ENCODE results near the gene GRIK1. TPM values are rescaled to one million over a fixed set of nuclear protein-coding genes. Genes with fewer than 3 reads are reported as not detected.

GRIK1 gene
- total RNA-seq, 1 donor from 2014 or later, result 0.39 TPM

DNA sequence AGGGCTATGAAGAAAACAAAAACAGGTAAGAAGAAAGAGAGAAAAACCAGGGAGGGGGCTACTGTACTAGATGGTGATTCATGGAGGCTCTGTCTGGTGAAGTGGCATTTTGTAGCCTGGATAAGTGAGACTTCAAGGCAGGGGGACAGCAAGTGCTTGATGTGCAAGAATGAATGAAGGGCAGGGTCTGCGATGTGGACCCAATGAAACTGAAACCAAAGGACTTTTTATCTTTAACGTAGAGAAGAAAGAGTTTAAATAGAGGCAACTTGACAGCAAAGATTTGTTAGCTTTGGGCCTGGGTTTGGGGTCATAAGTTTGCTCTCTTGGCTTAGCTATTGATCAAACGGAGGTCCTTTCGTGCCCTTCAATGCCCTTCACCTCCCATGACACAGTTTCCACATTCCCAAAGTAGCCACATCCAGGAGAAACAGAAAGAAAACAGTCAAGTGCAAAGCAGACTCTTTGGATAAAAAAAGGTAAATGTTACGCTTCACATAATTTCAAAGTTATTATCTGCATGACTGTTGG is 291.0 kb downstream of the GRIK1 start:
- DNase-seq, result no peak
- no peak for TF ChIP-seq CTCF (IDR thresholded peaks at IDR 0.05; ENCODE audit: partially characterized antibody, unreplicated experiment)
- peaks cover 37% of the 10 kb centered on the region for H3K4me1 Mint-ChIP-seq (ENCODE audit: low read depth, unreplicated experiment)
- H3K4me3 Mint-ChIP-seq (ENCODE audit: unreplicated experiment), result peak overlapping the region; percentile 72
- peaks cover 9% of the 10 kb centered on the region for H3K9me3 Mint-ChIP-seq (ENCODE audit: unreplicated experiment)
- peaks cover 1% of the 10 kb centered on the region for H3K27me3 Mint-ChIP-seq (ENCODE audit: unreplicated experiment)
- H3K36me3 Mint-ChIP-seq (ENCODE audit: unreplicated experiment), result no peaks in the 10 kb centered on the region
- H3K27ac Mint-ChIP-seq (ENCODE audit: unreplicated experiment), result peak overlapping the region; percentile 90

- Mint-ChIP-seq H3K4me1 (ENCODE audit: low read depth, unreplicated experiment) (peaks cover 37% of the 10 kb centered on the region), H3K36me3 (ENCODE audit: unreplicated experiment) (no peaks in the 10 kb centered on the region), H3K4me3 (ENCODE audit: unreplicated experiment) (peak overlapping the region; percentile 12), H3K27me3 (ENCODE audit: unreplicated experiment) (no peaks in the 10 kb centered on the region), H3K27ac (ENCODE audit: unreplicated experiment) (peak overlapping the region; percentile 91), H3K9me3 (ENCODE audit: unreplicated experiment) (peaks cover 9% of the 10 kb centered on the region)
- no peak for DNase-seq
- no peak for TF ChIP-seq CTCF (IDR thresholded peaks at IDR 0.05; ENCODE audit: partially characterized antibody, unreplicated experiment)
Observed at GRCh38 chr21:29647353-29647781, 292.4 kb downstream of the GRIK1 start.

DNA sequence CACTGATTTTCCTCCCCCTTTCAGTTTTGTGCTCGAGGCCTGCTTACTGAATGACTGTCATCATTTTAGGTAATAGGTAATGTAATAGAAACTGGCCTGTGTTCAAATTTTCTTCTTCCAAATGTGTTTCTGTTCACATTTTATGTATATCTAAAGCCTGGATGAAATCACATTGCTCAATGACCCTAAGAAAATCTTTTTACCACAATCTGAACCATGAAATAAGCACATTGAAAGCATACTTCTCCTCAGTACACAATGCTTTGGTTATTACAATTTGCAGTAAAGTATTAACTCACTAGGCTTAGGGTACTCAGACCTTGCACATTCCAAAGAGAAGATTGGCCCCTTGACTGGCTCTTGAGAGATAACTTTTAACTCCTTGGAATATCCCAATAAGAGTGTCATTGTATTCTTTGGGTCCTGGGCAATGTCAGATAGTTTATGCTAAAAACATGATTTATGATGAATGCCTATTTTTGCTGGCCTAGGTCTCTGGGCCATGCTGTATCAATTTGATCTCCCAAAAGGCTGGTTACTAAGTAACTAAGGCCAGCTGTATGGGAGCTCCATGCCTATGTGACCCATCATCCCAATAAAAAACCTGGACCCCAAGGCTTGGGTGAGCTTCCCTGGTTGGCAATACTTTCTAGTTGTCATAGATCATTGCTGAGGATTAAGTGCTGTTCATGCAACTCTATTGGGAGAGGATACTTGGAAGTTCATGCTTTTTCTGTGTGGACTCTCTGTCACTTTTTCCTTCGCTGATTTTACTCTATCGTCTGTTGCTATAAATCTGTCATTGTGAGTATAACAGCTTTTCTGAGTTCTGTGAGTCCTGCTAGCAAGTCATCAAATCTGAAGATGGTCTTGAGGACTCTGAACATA is 293.9 kb downstream of the GRIK1 start:
- Mint-ChIP-seq H3K9me3 (ENCODE audit: unreplicated experiment) (peaks cover 8% of the 10 kb centered on the region), H3K36me3 (ENCODE audit: unreplicated experiment) (no peaks in the 10 kb centered on the region), H3K4me1 (ENCODE audit: low read depth, unreplicated experiment) (peaks cover 33% of the 10 kb centered on the region), H3K27me3 (ENCODE audit: unreplicated experiment) (no peaks in the 10 kb centered on the region), H3K4me3 (ENCODE audit: unreplicated experiment) (no peak overlapping the region), H3K27ac (ENCODE audit: unreplicated experiment) (peak overlapping the region; percentile 30)
- no peak for TF ChIP-seq CTCF (IDR thresholded peaks at IDR 0.05; ENCODE audit: partially characterized antibody, unreplicated experiment)
- no peak for DNase-seq

DNA sequence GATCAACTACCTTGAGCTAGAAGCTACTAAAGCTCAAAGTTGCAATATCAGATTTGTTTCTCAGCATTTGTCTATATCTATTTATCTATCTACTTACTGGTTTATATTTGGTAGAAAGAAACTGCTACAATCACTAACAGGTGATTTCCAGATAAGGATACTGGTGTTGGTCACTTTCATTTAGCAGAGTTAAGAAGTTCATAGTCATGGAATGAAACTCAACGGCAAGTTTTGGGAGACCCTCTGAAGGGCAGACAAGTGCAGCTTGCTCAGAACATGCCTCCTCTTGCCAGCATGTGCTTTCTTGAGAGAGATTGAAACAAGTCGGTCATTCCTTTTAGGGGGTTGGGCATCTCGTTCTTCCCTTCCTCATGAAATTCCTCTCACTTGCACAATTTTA is 296.5 kb downstream of the GRIK1 start:
- Mint-ChIP-seq H3K27me3 (ENCODE audit: unreplicated experiment) (no peaks in the 10 kb centered on the region), H3K27ac (ENCODE audit: unreplicated experiment) (no peak overlapping the region)

More for the DNA sequence above, 296.5 kb downstream of the GRIK1 start:
- no peaks in the 10 kb centered on the region for H3K36me3 Mint-ChIP-seq (ENCODE audit: unreplicated experiment)
- H3K4me1 Mint-ChIP-seq (ENCODE audit: low read depth, unreplicated experiment), result peaks cover 9% of the 10 kb centered on the region
- TF ChIP-seq CTCF (IDR thresholded peaks at IDR 0.05; ENCODE audit: partially characterized antibody, unreplicated experiment), result no peak
- H3K4me3 Mint-ChIP-seq (ENCODE audit: unreplicated experiment), result no peak overlapping the region
- no peak for DNase-seq
- no peaks in the 10 kb centered on the region for H3K9me3 Mint-ChIP-seq (ENCODE audit: unreplicated experiment)
